OCI-LY7 (cell line): ENCODE data around the gene MRPS10. TPM values are rescaled to one million over a fixed set of nuclear protein-coding genes. Genes with fewer than 3 reads are reported as not detected.

ENCODE experiments used
- BruUV-seq: library from RNA; stranded (reverse); fragments of 400-500 nt; replicated peaks from 2 replicates; lab custom pipeline; 2021; lab: Mats Ljungman, UMichigan
- CTCF ChIA-PET: fragments of 300-600 bp; sonication (Branson Sonifier 250); formaldehyde crosslinking; loops from one replicate; lab custom pipeline; 2022; ENCODE audit warnings: antibody characterized with exemption; ENCODE audit not compliant: unreplicated experiment; lab: Charles Lee
- POLR2A ChIA-PET: fragments of 300-600 bp; sonication (Branson Sonifier 250); formaldehyde crosslinking; loops from one replicate; lab custom pipeline; 2022; ENCODE audit warnings: antibody characterized with exemption; lab: Charles Lee
- DNase-seq: peaks from one replicate; pipeline ENCODE4 v3.0.0-alpha.2; 2015; ENCODE audit warnings: low spot score
- H2AFZ ChIP-seq: fragments of 200-600 bp; sonication (generic), shearing (Covaris generic); 2 replicates; pipeline ENCODE4 v1.6.1; 2014; ENCODE audit warnings: mild to moderate bottlenecking, antibody characterized with exemption, low read length, moderate library complexity
- H3K27ac ChIP-seq: fragments of 200-600 bp; sonication (generic); 2 replicates; pipeline ENCODE4 v1.5.1; 2014; ENCODE audit warnings: mixed run types, low read depth, mild to moderate bottlenecking, moderate library complexity, low read length, inconsistent platforms; ENCODE audit not compliant: poor library complexity, severe bottlenecking
- H3K36me3 ChIP-seq: fragments of 200-600 bp; sonication (generic); 2 replicates; pipeline ENCODE4 v1.6.1; 2014; ENCODE audit warnings: mild to moderate bottlenecking, antibody characterized with exemption, low read length, moderate library complexity, mixed read lengths; ENCODE audit not compliant: insufficient read depth
- H3K4me1 ChIP-seq: fragments of 200-600 bp; sonication (generic); 2 replicates; pipeline ENCODE4 v1.5.1; 2014; ENCODE audit warnings: mild to moderate bottlenecking, low read length; ENCODE audit not compliant: insufficient read depth, poor library complexity, severe bottlenecking
- H3K4me2 ChIP-seq: fragments of 200-600 bp; sonication (generic); 2 replicates; pipeline ENCODE4 v1.6.1; 2014; ENCODE audit warnings: mild to moderate bottlenecking, low read length
- H3K4me3 ChIP-seq: fragments of 200-600 bp; sonication (generic); 2 replicates; pipeline ENCODE4 v1.5.1; 2014; ENCODE audit warnings: mild to moderate bottlenecking, low read depth, low read length; ENCODE audit not compliant: poor library complexity, severe bottlenecking
- H3K79me2 ChIP-seq: fragments of 200-600 bp; sonication (generic); 2 replicates; pipeline ENCODE4 v1.6.1; 2016; ENCODE audit warnings: low read depth, mild to moderate bottlenecking, low read length, moderate library complexity, mixed read lengths; ENCODE audit not compliant: insufficient read depth
- H3K9me2 ChIP-seq: fragments of 200-600 bp; sonication (generic); 2 replicates; pipeline ENCODE4 v1.6.1; 2016; ENCODE audit warnings: mild to moderate bottlenecking, low read length, mixed read lengths; ENCODE audit not compliant: insufficient read depth
- H3K9me3 ChIP-seq: fragments of 200-600 bp; sonication (generic); 2 replicates; pipeline ENCODE4 v1.6.1; 2014; ENCODE audit warnings: mild to moderate bottlenecking, mixed run types, low read length, mixed read lengths
- H4K20me1 ChIP-seq: fragments of 200-600 bp; sonication (generic); 2 replicates; pipeline ENCODE4 v1.6.1; 2014; ENCODE audit warnings: mild to moderate bottlenecking, antibody characterized with exemption, low read length, moderate library complexity, mixed read lengths; ENCODE audit not compliant: insufficient read depth
- CTCF ChIP-seq: fragments of 200-600 bp; sonication (generic); conservative IDR thresholded peaks from 2 replicates; pipeline ENCODE4 v1.5.1; 2014; ENCODE audit warnings: mild to moderate bottlenecking, antibody characterized with exemption, low read length, moderate library complexity, mixed read lengths
- EZH2phosphoT487 ChIP-seq: fragments of 200-600 bp; sonication (generic); IDR thresholded peaks from 2 replicates; pipeline ENCODE4 v1.6.1; 2018; ENCODE audit warnings: low read depth, borderline replicate concordance, mild to moderate bottlenecking, mixed run types, antibody characterized with exemption, low read length, moderate library complexity, mixed read lengths
- intact Hi-C: fragments of 100-400 bp; cut with micrococcal nuclease; formaldehyde crosslinking; loops from one replicate; pipeline ENCODE4 v1.10.0; 2022; ENCODE audit not compliant: unreplicated experiment
- total RNA-seq, 2 experiments: library from RNA; depleted of rRNA in 1 of 2; stranded (reverse); fragments of >200 nt in 1 of 2; shearing (Covaris generic) in 1 of 2; gene quantifications; 2 replicates each; pipeline ENCODE4 v1.2.3, GENCODE V29; 2014 to 2022

The MRPS10 gene
- total RNA-seq, 2 experiments from 2014 or later: 25.8 to 45.0 TPM

GRCh38 chr6:42249279-42249678 is 31.6 kb upstream of the MRPS10 start:
- no peaks in the 10 kb centered on the region for H3K9me2 ChIP-seq
- H3K79me2 ChIP-seq: no peaks in the 10 kb centered on the region
- H4K20me1 ChIP-seq: no peaks in the 10 kb centered on the region
- TF ChIP-seq CTCF (no peak), EZH2phosphoT487 (no peak)
- no peak overlapping the region for H2AFZ ChIP-seq
- no peaks in the 10 kb centered on the region for H3K9me3 ChIP-seq
- ChIA-PET POLR2A (no interaction called here), CTCF (no interaction called here)
- BruUV-seq: no TSS peak
- peaks cover 9% of the 10 kb centered on the region; the same call in 1 of the 2 replicates for H3K36me3 ChIP-seq
- H3K27ac ChIP-seq: no peak overlapping the region
- no peak overlapping the region for H3K4me2 ChIP-seq
- H3K4me3 ChIP-seq: no peak overlapping the region
- intact Hi-C loops: no loop called here
- DNase-seq: no peak
- no peaks in the 10 kb centered on the region for H3K4me1 ChIP-seq

- intact Hi-C loops: no loop called here
- Histone ChIP-seq H3K9me3 (no peaks in the 10 kb centered on the region), H3K79me2 (no peaks in the 10 kb centered on the region), H3K9me2 (no peaks in the 10 kb centered on the region), H2AFZ (no peak overlapping the region), H4K20me1 (no peaks in the 10 kb centered on the region), H3K36me3 (peaks cover 23% of the 10 kb centered on the region), H3K4me2 (no peak overlapping the region), H3K4me1 (no peaks in the 10 kb centered on the region), H3K4me3 (no peak overlapping the region), H3K27ac (no peak overlapping the region)
- ChIA-PET CTCF (no interaction called here), POLR2A (interaction anchor here (0.5 kb wide), 1 partner anchor 798 kb away, joined by 3 read pairs; no protein-coding TSS in a partner anchor)
- DNase-seq: no peak
- TF ChIP-seq EZH2phosphoT487 (no peak), CTCF (no peak)
- no TSS peak for BruUV-seq
Measured at GRCh38 chr6:42243046-42243445, 25.4 kb upstream of the MRPS10 start.

- BruUV-seq: no TSS peak
- H3K4me2 ChIP-seq: no peak overlapping the region
- H3K36me3 ChIP-seq: peaks cover 23% of the 10 kb centered on the region
- H3K9me3 ChIP-seq: no peaks in the 10 kb centered on the region
- H3K9me2 ChIP-seq: no peaks in the 10 kb centered on the region
- ChIA-PET CTCF (no interaction called here), POLR2A (no interaction called here)
- DNase-seq: peak; percentile 33
- no peak overlapping the region for H3K27ac ChIP-seq
- TF ChIP-seq EZH2phosphoT487 (no peak), CTCF (no peak)
- H3K4me3 ChIP-seq: no peak overlapping the region
- H3K79me2 ChIP-seq: no peaks in the 10 kb centered on the region
- no peaks in the 10 kb centered on the region for H4K20me1 ChIP-seq
- H2AFZ ChIP-seq: no peak overlapping the region
- no peaks in the 10 kb centered on the region for H3K4me1 ChIP-seq
- intact Hi-C loops: no loop called here
Measured at GRCh38 chr6:42241915-42242314, 24.3 kb upstream of the MRPS10 start.
